ENCODE data around the gene UGT1A10. TPM values are rescaled to one million over a fixed set of nuclear protein-coding genes. Genes with fewer than 3 reads are reported as not detected.

UGT1A10 gene
- total and polyA plus RNA-seq, 2 donors (not counting 1 experiment from before 2014, with no cell fraction given): not detected

DNA sequence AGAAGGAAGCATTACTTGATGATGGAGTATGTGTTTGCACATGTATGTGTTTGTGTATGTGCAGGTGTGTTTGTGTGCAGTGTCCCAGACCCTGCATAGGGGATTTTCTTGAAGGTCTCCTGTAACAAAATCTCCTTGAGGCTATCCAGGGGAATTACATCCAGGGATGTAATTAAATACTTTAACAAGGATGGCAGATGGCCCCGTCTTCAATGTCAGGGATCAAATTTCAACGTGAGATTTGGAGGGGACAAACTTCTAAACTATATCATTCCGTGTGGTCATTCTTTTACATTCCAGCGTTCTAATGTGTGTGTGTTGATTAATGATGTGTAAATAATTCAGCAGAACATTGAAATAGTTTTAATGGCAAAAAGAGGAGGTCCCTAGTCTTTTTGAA lies 38.7 kb downstream of the UGT1A10 start:
- intact Hi-C loops (cut with micrococcal nuclease): no loop called here

DNA sequence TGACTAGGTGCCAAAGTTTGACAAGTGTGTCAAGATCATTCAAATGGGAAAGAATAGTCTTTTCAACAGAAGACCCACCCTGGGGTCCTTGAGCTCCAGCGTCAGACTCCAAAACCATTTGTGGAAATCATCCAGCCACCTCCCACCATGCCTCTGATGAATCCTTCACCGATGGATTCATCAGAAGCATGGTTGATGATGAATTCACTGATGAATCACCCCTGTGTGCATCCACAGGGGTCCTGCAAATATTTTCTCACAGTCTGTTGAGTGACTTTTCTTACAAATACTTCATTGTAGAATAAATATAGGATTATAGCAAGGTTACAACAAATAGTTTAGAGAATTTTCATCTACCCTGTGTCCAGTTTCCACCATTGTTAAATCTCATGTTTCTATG lies 39.8 kb downstream of the UGT1A10 start:
- CTCF ChIA-PET: no interaction called here

More for the DNA sequence above, 38.7 kb downstream of the UGT1A10 start:
- Histone ChIP-seq H3K27ac (ENCODE audit: low read length in 2 of 2) (no peak overlapping the region), H3K9ac (ENCODE audit: low read length) (no peak overlapping the region), H3K4me3 (ENCODE audit: control extremely low read depth in 1 of 5, extremely low read depth in 1 of 5, insufficient read depth in 1 of 5, low read depth in 2 of 5, low read length in 4 of 5) (no peak overlapping the region), H3K4me2 (replicated peaks; ENCODE audit: low read depth, low read length, poor library complexity, severe bottlenecking) (no peak overlapping the region), H2AFZ (ENCODE audit: insufficient read depth, low read depth, low read length, poor library complexity, severe bottlenecking) (no peak overlapping the region), H3K79me2 (ENCODE audit: control insufficient read depth, insufficient read depth, low read length) (no peaks in the 10 kb centered on the region), H3K4me1 (ENCODE audit: control insufficient read depth in 2 of 2, insufficient read depth in 2 of 2, low read length in 2 of 2) (no peaks in the 10 kb centered on the region), H4K20me1 (ENCODE audit: control insufficient read depth, insufficient read depth, low read length, poor library complexity, severe bottlenecking) (no peaks in the 10 kb centered on the region), H3K36me3 (replicated peaks in 1 of 2; ENCODE audit: control extremely low read depth in 1 of 2, control insufficient read depth in 1 of 2, extremely low read depth in 1 of 2, insufficient read depth in 2 of 2, low read length in 1 of 2) (no peaks in the 10 kb centered on the region), H3K9me3 (ENCODE audit: control extremely low read depth in 1 of 3, control insufficient read depth in 2 of 3, insufficient read depth in 1 of 3, low read length in 2 of 3) (no peaks in the 10 kb centered on the region), H3K27me3 (replicated peaks in 1 of 4; ENCODE audit: control extremely low read depth in 1 of 4, control insufficient read depth in 3 of 4, insufficient read depth in 4 of 4, low read length in 3 of 4) (peaks cover 0 to 3% (median 0%) of the 10 kb centered on the region in 4 experiments)
- no peaks in the 10 kb centered on the region for H3K9me3 Mint-ChIP-seq (ENCODE audit: insufficient read depth)
- CTCF ChIA-PET: no interaction called here
- no peak overlapping the region for H3K27ac Mint-ChIP-seq
- POLR2A ChIA-PET: no interaction called here
- ATAC-seq (ENCODE audit: low read depth) (no peak), DNase-seq (no peak)
- no peaks in the 10 kb centered on the region for H3K4me1 Mint-ChIP-seq
- TF ChIP-seq, protein P1, sequence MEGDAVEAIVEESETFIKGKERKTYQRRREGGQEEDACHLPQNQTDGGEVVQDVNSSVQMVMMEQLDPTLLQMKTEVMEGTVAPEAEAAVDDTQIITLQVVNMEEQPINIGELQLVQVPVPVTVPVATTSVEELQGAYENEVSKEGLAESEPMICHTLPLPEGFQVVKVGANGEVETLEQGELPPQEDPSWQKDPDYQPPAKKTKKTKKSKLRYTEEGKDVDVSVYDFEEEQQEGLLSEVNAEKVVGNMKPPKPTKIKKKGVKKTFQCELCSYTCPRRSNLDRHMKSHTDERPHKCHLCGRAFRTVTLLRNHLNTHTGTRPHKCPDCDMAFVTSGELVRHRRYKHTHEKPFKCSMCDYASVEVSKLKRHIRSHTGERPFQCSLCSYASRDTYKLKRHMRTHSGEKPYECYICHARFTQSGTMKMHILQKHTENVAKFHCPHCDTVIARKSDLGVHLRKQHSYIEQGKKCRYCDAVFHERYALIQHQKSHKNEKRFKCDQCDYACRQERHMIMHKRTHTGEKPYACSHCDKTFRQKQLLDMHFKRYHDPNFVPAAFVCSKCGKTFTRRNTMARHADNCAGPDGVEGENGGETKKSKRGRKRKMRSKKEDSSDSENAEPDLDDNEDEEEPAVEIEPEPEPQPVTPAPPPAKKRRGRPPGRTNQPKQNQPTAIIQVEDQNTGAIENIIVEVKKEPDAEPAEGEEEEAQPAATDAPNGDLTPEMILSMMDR (IDR thresholded peaks at IDR 0.05): no peak
- TF ChIP-seq EZH2 (IDR thresholded peaks at IDR 0.05; ENCODE audit: borderline replicate concordance, insufficient read depth, low read depth, low read length, poor library complexity, severe bottlenecking): no peak
- H3K4me3 Mint-ChIP-seq: no peak overlapping the region
- peaks cover 21% of the 10 kb centered on the region for H3K27me3 Mint-ChIP-seq
- no CpG with 5 or more reads among the region's 4 CpGs for WGBS (ENCODE audit: insufficient coverage)

More for the DNA sequence above, 39.8 kb downstream of the UGT1A10 start:
- H3K9me3 ChIP-seq (ENCODE audit: control extremely low read depth in 1 of 3, control insufficient read depth in 2 of 3, insufficient read depth in 1 of 3, low read length in 2 of 3): no peaks in the 10 kb centered on the region
- no peak overlapping the region for H3K27ac ChIP-seq (ENCODE audit: low read length in 2 of 2)
- H4K20me1 ChIP-seq (ENCODE audit: control insufficient read depth, insufficient read depth, low read length, poor library complexity, severe bottlenecking): no peaks in the 10 kb centered on the region
- TF ChIP-seq EZH2 (IDR thresholded peaks at IDR 0.05; ENCODE audit: borderline replicate concordance, insufficient read depth, low read depth, low read length, poor library complexity, severe bottlenecking): no peak
- TF ChIP-seq, protein P1 (IDR thresholded peaks at IDR 0.05): no peak
- Mint-ChIP-seq H3K9me3 (ENCODE audit: insufficient read depth) (no peaks in the 10 kb centered on the region), H3K4me3 (no peak overlapping the region), H3K4me1 (no peaks in the 10 kb centered on the region), H3K27me3 (peaks cover 14% of the 10 kb centered on the region), H3K27ac (no peak overlapping the region)
- peaks cover 0 to 3% (median 0%) of the 10 kb centered on the region in 4 experiments for H3K27me3 ChIP-seq (replicated peaks in 1 of 4; ENCODE audit: control extremely low read depth in 1 of 4, control insufficient read depth in 3 of 4, insufficient read depth in 4 of 4, low read length in 3 of 4)
- no peak overlapping the region for H2AFZ ChIP-seq (ENCODE audit: insufficient read depth, low read depth, low read length, poor library complexity, severe bottlenecking)
- no peak overlapping the region for H3K9ac ChIP-seq (ENCODE audit: low read length)
- DNase-seq (no peak), ATAC-seq (ENCODE audit: low read depth) (no peak)
- no peaks in the 10 kb centered on the region for H3K4me1 ChIP-seq (ENCODE audit: control insufficient read depth in 2 of 2, insufficient read depth in 2 of 2, low read length in 2 of 2)
- H3K4me2 ChIP-seq (replicated peaks; ENCODE audit: low read depth, low read length, poor library complexity, severe bottlenecking): no peak overlapping the region
- H3K79me2 ChIP-seq (ENCODE audit: control insufficient read depth, insufficient read depth, low read length): no peaks in the 10 kb centered on the region
- H3K36me3 ChIP-seq (replicated peaks in 1 of 2; ENCODE audit: control extremely low read depth in 1 of 2, control insufficient read depth in 1 of 2, extremely low read depth in 1 of 2, insufficient read depth in 2 of 2, low read length in 1 of 2): no peaks in the 10 kb centered on the region
- intact Hi-C loops (cut with micrococcal nuclease): no loop called here
- 100% methylated on average over 1 of the region's 2 CpGs for whole genome bisulfite sequencing (ENCODE audit: insufficient coverage)
- no peak overlapping the region for H3K4me3 ChIP-seq (ENCODE audit: control extremely low read depth in 1 of 5, extremely low read depth in 1 of 5, insufficient read depth in 1 of 5, low read depth in 2 of 5, low read length in 4 of 5)
- POLR2A ChIA-PET: no interaction called here
